K562 (cell line): ENCODE measurements around the gene TDRD3.

ENCODE experiments used
- CTCF ChIP-seq, 3 experiments: IDR thresholded peaks in 2 of 3; conservative IDR thresholded peaks in 1 of 3; 2 replicates each; pipeline ENCODE4 v1.5.1; 2011 to 2012; ENCODE audit warnings: low read length in 3 of 3, mild to moderate bottlenecking in 3 of 3, control low read depth in 2 of 3, improper control_type of control experiment in 1 of 3, inconsistent platforms in 1 of 3, low read depth in 1 of 3, mixed read lengths in 1 of 3, moderate library complexity in 1 of 3; ENCODE audit not compliant: insufficient read depth in 2 of 3
- ELK1 ChIP-seq: sonication (generic); formaldehyde crosslinking; IDR thresholded peaks from 2 replicates; pipeline ENCODE4 v1.8.1; 2022; ENCODE audit warnings: missing genetic modification reagents
- FOXP4 ChIP-seq: sonication (generic); formaldehyde crosslinking; IDR thresholded peaks from 2 replicates; pipeline ENCODE4 v1.8.0; 2022; ENCODE audit warnings: mild to moderate bottlenecking, missing genetic modification reagents, borderline replicate concordance
- GATA2 ChIP-seq: sonication (generic); formaldehyde crosslinking; IDR thresholded peaks from 2 replicates; pipeline ENCODE4 v1.4.0; 2020; ENCODE audit warnings: mild to moderate bottlenecking, missing genetic modification reagents
- SFPQ ChIP-seq: fragments of 200-400 bp; formaldehyde crosslinking; IDR thresholded peaks from 2 replicates; pipeline ENCODE4 v1.6.1; 2017; ENCODE audit warnings: mild to moderate bottlenecking, low read depth, low read length, moderate library complexity
- VEZF1 ChIP-seq: fragments of 200-800 bp; sonication (Bioruptor generic); IDR thresholded peaks from 2 replicates; pipeline ENCODE4 v1.6.1; 2017; ENCODE audit warnings: missing genetic modification characterization, missing compliant biosample characterization
- ZHX1 ChIP-seq: fragments of 150-350 bp; conservative IDR thresholded peaks from 2 replicates; pipeline ENCODE4 v1.6.1; 2014; ENCODE audit warnings: low read length
- ZNF274 ChIP-seq: IDR thresholded peaks from 2 replicates; pipeline ENCODE4 v1.6.1; 2011; ENCODE audit warnings: low read depth, mild to moderate bottlenecking, low read length, moderate library complexity, borderline replicate concordance

GRCh38 chr13:60392131-60392530, 4.9 kb upstream of the TDRD3 start:
- TF ChIP-seq ZNF274 (no peak), VEZF1 (CRISPR knock-in tag) (no peak), ZHX1 (no peak), CTCF (IDR thresholded peaks at IDR 0.05 in 2 of 3, conservative IDR thresholded peaks at IDR 0.05 in 1 of 3; ENCODE audit: insufficient read depth in 2 of 3, low read depth in 1 of 3, low read length in 3 of 3) (no peak), ELK1 (CRISPR knock-in tag) (no peak), FOXP4 (CRISPR knock-in tag) (no peak), SFPQ (no peak), GATA2 (CRISPR knock-in tag) (no peak)
